ENCODE measurements around the gene SYNGR1. TPM values are rescaled to one million over a fixed set of nuclear protein-coding genes. Genes with fewer than 3 reads are reported as not detected.
"Not testable (repeated sequence)": the region's sequence is repeated elsewhere in the genome, so short reads cannot be mapped to it uniquely, and the experiment has no call there.

The SYNGR1 gene
- total and polyA plus RNA-seq, 5 donors: 66.4 to 101 (median 72.8) TPM

- intact Hi-C loops (cut with DNase I): no loop called here
- Histone ChIP-seq H3K27ac (ENCODE audit: low read length) (no peak overlapping the region), H3K9me3 (ENCODE audit: control insufficient read depth, low read length) (no peaks in the 10 kb centered on the region), H3K4me1 (ENCODE audit: control insufficient read depth, insufficient read depth, low read length) (peaks cover 2% of the 10 kb centered on the region), H3K27me3 (ENCODE audit: control insufficient read depth, insufficient read depth) (no peaks in the 10 kb centered on the region), H3K4me3 (ENCODE audit: low read length) (no peak overlapping the region)
- no peak for DNase-seq
- no peak for ATAC-seq
- WGBS: 65% methylated on average over 8 of the region's 8 CpGs
These were observed 2.0 kb downstream of the SYNGR1 start for GRCh38 chr22:39351689-39352214.

- peak in 1 of 3 donors; percentile 35 for DNase-seq
- intact Hi-C loops (cut with DNase I): no loop called here
- WGBS: 78% methylated on average over 7 of the region's 7 CpGs
These were observed 2.6 kb downstream of the SYNGR1 start for GRCh38 chr22:39352306-39352891.

GRCh38 chr22:39353346-39353745 lies 3.6 kb downstream of the SYNGR1 start:
- intact Hi-C loops (cut with DNase I): no loop called here
- no peaks in the 10 kb centered on the region for H3K9me3 ChIP-seq (ENCODE audit: control insufficient read depth, low read length)
- H3K27me3 ChIP-seq (ENCODE audit: control insufficient read depth, insufficient read depth): no peaks in the 10 kb centered on the region
- no peak for ATAC-seq
- peak in 1 of 3 donors; percentile 33 for DNase-seq
- peaks cover 2% of the 10 kb centered on the region for H3K4me1 ChIP-seq (ENCODE audit: control insufficient read depth, insufficient read depth, low read length)
- no peak overlapping the region for H3K27ac ChIP-seq (ENCODE audit: low read length)
- 74% methylated on average over 9 of the region's 9 CpGs for WGBS
- H3K4me3 ChIP-seq (ENCODE audit: low read length): no peak overlapping the region

More at GRCh38 chr22:39352306-39352891, 2.6 kb downstream of the SYNGR1 start:
- Histone ChIP-seq H3K4me3 (ENCODE audit: low read length) (no peak overlapping the region), H3K27me3 (ENCODE audit: control insufficient read depth, insufficient read depth) (no peaks in the 10 kb centered on the region), H3K9me3 (ENCODE audit: control insufficient read depth, low read length) (no peaks in the 10 kb centered on the region), H3K27ac (ENCODE audit: low read length) (no peak overlapping the region), H3K4me1 (ENCODE audit: control insufficient read depth, insufficient read depth, low read length) (peaks cover 2% of the 10 kb centered on the region)
- ATAC-seq: no peak

GRCh38 chr22:39355080-39355479 lies 5.3 kb downstream of the SYNGR1 start:
- Histone ChIP-seq H3K27ac (ENCODE audit: low read length) (no peak overlapping the region), H3K4me1 (ENCODE audit: control insufficient read depth, insufficient read depth, low read length) (peaks cover 2% of the 10 kb centered on the region), H3K27me3 (ENCODE audit: control insufficient read depth, insufficient read depth) (no peaks in the 10 kb centered on the region), H3K9me3 (ENCODE audit: control insufficient read depth, low read length) (no peaks in the 10 kb centered on the region), H3K4me3 (ENCODE audit: low read length) (no peak overlapping the region)
- ATAC-seq (no peak), DNase-seq (no peak)
- 82% methylated on average over 12 of the region's 12 CpGs for WGBS
- intact Hi-C loops (cut with DNase I): no loop called here

- H3K27me3 ChIP-seq (ENCODE audit: control insufficient read depth, insufficient read depth); H3K4me1 ChIP-seq (ENCODE audit: control insufficient read depth, insufficient read depth, low read length); intact Hi-C loops (cut with DNase I); DNase-seq; ATAC-seq; H3K9me3 ChIP-seq (ENCODE audit: control insufficient read depth, low read length); H3K27ac ChIP-seq (ENCODE audit: low read length); H3K4me3 ChIP-seq (ENCODE audit: low read length): not testable (repeated sequence)
- 97% methylated on average over 13 of the region's 14 CpGs for WGBS
These were observed 6.0 kb downstream of the SYNGR1 start for GRCh38 chr22:39355805-39356204.

GRCh38 chr22:39356464-39356863 lies 6.7 kb downstream of the SYNGR1 start:
- DNase-seq (peak in 1 of 3 donors; percentile 2), ATAC-seq (no peak)
- WGBS: 79% methylated on average over 5 of the region's 5 CpGs
- Histone ChIP-seq H3K4me3 (ENCODE audit: low read length) (no peak overlapping the region), H3K9me3 (ENCODE audit: control insufficient read depth, low read length) (no peaks in the 10 kb centered on the region), H3K27me3 (ENCODE audit: control insufficient read depth, insufficient read depth) (no peaks in the 10 kb centered on the region), H3K27ac (ENCODE audit: low read length) (no peak overlapping the region), H3K4me1 (ENCODE audit: control insufficient read depth, insufficient read depth, low read length) (peaks cover 2% of the 10 kb centered on the region)
- intact Hi-C loops (cut with DNase I): no loop called here

GRCh38 chr22:39357110-39358108 lies 7.6 kb downstream of the SYNGR1 start:
- intact Hi-C loops (cut with DNase I); ATAC-seq; H3K27me3 ChIP-seq (ENCODE audit: control insufficient read depth, insufficient read depth); H3K4me1 ChIP-seq (ENCODE audit: control insufficient read depth, insufficient read depth, low read length); H3K9me3 ChIP-seq (ENCODE audit: control insufficient read depth, low read length); H3K4me3 ChIP-seq (ENCODE audit: low read length); H3K27ac ChIP-seq (ENCODE audit: low read length): not testable (repeated sequence)
- DNase-seq: peak in 1 of 3 donors; percentile 9
- WGBS: 92% methylated on average over 34 of the region's 53 CpGs

- peak in 1 of 3 donors; percentile 11 for DNase-seq
- H3K4me3 ChIP-seq (ENCODE audit: low read length); ATAC-seq; H3K9me3 ChIP-seq (ENCODE audit: control insufficient read depth, low read length); H3K4me1 ChIP-seq (ENCODE audit: control insufficient read depth, insufficient read depth, low read length); intact Hi-C loops (cut with DNase I); H3K27ac ChIP-seq (ENCODE audit: low read length); H3K27me3 ChIP-seq (ENCODE audit: control insufficient read depth, insufficient read depth): not testable (repeated sequence)
- WGBS: 77% methylated on average over 14 of the region's 17 CpGs
These were observed 8.4 kb downstream of the SYNGR1 start for GRCh38 chr22:39358197-39358596.

GRCh38 chr22:39359659-39360195 lies 9.9 kb downstream of the SYNGR1 start:
- Histone ChIP-seq H3K4me1 (ENCODE audit: control insufficient read depth, insufficient read depth, low read length) (peaks cover 3% of the 10 kb centered on the region), H3K27ac (ENCODE audit: low read length) (no peak overlapping the region), H3K4me3 (ENCODE audit: low read length) (no peak overlapping the region), H3K27me3 (ENCODE audit: control insufficient read depth, insufficient read depth) (no peaks in the 10 kb centered on the region), H3K9me3 (ENCODE audit: control insufficient read depth, low read length) (no peaks in the 10 kb centered on the region)
- 76% methylated on average over 9 of the region's 9 CpGs for WGBS
- intact Hi-C loops (cut with DNase I): no loop called here
- ATAC-seq (no peak), DNase-seq (peak in 1 of 3 donors; percentile 36)

- intact Hi-C loops (cut with DNase I): no loop called here
- no peak for ATAC-seq
- Histone ChIP-seq H3K4me3 (ENCODE audit: low read length) (no peak overlapping the region), H3K4me1 (ENCODE audit: control insufficient read depth, insufficient read depth, low read length) (peaks cover 3% of the 10 kb centered on the region), H3K27ac (ENCODE audit: low read length) (no peak overlapping the region), H3K27me3 (ENCODE audit: control insufficient read depth, insufficient read depth) (no peaks in the 10 kb centered on the region), H3K9me3 (ENCODE audit: control insufficient read depth, low read length) (no peaks in the 10 kb centered on the region)
- peak in 1 of 3 donors; percentile 7 for DNase-seq
- WGBS: 73% methylated on average over 18 of the region's 18 CpGs
These were observed 10.5 kb downstream of the SYNGR1 start for GRCh38 chr22:39360242-39360641.
